HEK293 (cell line): ENCODE data around the gene DENND4B.

Experiments used
- HOXA7 ChIP-seq: sonication (generic); formaldehyde crosslinking; IDR thresholded peaks from 2 replicates; pipeline ENCODE4 v1.8.1; 2022; ENCODE audit warnings: missing genetic modification reagents, borderline replicate concordance
- REPIN1 ChIP-seq: fragments of 450-650 bp; formaldehyde crosslinking; IDR thresholded peaks from 2 replicates; pipeline ENCODE4 v1.5.1; 2017; ENCODE audit warnings: missing biosample characterization, missing genetic modification characterization, low read depth
- ZNF23 ChIP-seq: fragments of 450-650 bp; formaldehyde crosslinking; IDR thresholded peaks from 2 replicates; pipeline ENCODE4 v1.5.1; 2016; ENCODE audit warnings: missing biosample characterization, missing genetic modification characterization, borderline replicate concordance
- TF ChIP-seq, protein P1 (sequence below): sonication (generic); formaldehyde crosslinking; IDR thresholded peaks from 2 replicates; pipeline ENCODE4 v1.8.1; 2022; ENCODE audit warnings: mild to moderate bottlenecking, moderate library complexity, missing genetic modification reagents
- TF ChIP-seq, protein P2 (sequence below): fragments of 450-650 bp; formaldehyde crosslinking; IDR thresholded peaks from 2 replicates; pipeline ENCODE4 v1.5.1; 2016; ENCODE audit warnings: missing biosample characterization, missing genetic modification characterization

DNA sequence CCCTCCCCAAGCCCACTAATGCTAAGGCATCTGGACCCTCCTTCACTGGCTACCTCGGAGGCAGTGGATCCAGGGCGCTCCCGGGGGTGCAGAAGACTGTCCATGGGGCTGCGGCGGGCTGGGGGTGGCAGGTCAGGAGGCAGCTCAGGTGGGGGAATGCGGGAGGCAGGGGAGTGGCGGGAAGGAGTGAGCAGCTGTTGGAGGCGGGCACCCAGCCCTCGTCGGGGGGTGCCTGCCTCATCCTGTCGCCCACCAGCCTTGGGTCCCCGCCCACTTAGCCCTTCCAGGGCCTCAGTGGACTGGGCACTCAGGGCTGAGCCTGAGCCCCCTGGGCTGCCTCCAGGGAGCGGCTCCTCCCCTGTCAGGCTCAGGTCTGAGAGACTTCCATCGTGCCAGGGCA, 13.1 kb downstream of the DENND4B start:
- TF ChIP-seq, protein P1, sequence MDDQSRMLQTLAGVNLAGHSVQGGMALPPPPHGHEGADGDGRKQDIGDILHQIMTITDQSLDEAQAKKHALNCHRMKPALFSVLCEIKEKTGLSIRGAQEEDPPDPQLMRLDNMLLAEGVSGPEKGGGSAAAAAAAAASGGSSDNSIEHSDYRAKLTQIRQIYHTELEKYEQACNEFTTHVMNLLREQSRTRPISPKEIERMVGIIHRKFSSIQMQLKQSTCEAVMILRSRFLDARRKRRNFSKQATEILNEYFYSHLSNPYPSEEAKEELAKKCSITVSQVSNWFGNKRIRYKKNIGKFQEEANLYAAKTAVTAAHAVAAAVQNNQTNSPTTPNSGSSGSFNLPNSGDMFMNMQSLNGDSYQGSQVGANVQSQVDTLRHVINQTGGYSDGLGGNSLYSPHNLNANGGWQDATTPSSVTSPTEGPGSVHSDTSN (CRISPR knock-in tag), result no peak
- TF ChIP-seq REPIN1 (tag by site-specific recombination) (no peak), HOXA7 (no peak), ZNF23 (tag by site-specific recombination) (no peak)
- TF ChIP-seq, protein P2, sequence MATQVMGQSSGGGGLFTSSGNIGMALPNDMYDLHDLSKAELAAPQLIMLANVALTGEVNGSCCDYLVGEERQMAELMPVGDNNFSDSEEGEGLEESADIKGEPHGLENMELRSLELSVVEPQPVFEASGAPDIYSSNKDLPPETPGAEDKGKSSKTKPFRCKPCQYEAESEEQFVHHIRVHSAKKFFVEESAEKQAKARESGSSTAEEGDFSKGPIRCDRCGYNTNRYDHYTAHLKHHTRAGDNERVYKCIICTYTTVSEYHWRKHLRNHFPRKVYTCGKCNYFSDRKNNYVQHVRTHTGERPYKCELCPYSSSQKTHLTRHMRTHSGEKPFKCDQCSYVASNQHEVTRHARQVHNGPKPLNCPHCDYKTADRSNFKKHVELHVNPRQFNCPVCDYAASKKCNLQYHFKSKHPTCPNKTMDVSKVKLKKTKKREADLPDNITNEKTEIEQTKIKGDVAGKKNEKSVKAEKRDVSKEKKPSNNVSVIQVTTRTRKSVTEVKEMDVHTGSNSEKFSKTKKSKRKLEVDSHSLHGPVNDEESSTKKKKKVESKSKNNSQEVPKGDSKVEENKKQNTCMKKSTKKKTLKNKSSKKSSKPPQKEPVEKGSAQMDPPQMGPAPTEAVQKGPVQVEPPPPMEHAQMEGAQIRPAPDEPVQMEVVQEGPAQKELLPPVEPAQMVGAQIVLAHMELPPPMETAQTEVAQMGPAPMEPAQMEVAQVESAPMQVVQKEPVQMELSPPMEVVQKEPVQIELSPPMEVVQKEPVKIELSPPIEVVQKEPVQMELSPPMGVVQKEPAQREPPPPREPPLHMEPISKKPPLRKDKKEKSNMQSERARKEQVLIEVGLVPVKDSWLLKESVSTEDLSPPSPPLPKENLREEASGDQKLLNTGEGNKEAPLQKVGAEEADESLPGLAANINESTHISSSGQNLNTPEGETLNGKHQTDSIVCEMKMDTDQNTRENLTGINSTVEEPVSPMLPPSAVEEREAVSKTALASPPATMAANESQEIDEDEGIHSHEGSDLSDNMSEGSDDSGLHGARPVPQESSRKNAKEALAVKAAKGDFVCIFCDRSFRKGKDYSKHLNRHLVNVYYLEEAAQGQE, result no peak
